ENCODE results near the gene EPN2. TPM values are rescaled to one million over a fixed set of nuclear protein-coding genes. Genes with fewer than 3 reads are reported as not detected.

The EPN2 gene
- total RNA-seq, 4 donors from 2014 or later = 20.4 to 39.0 (median 31.6) TPM

GRCh38 chr17:19270347-19270703, 33.2 kb downstream of the EPN2 start:
- no peak for TF ChIP-seq CTCF (IDR thresholded peaks at IDR 0.05; ENCODE audit: low read depth)

- no peak for TF ChIP-seq CTCF (IDR thresholded peaks at IDR 0.05; ENCODE audit: low read depth)
These were observed 33.8 kb downstream of the EPN2 start for GRCh38 chr17:19270704-19271611.

GRCh38 chr17:19271780-19272357, 34.7 kb downstream of the EPN2 start:
- TF ChIP-seq CTCF (IDR thresholded peaks at IDR 0.05; ENCODE audit: low read depth) = no peak

- TF ChIP-seq CTCF (IDR thresholded peaks at IDR 0.05; ENCODE audit: low read depth) = no peak
These were observed 36.6 kb downstream of the EPN2 start for GRCh38 chr17:19273731-19274130.

GRCh38 chr17:19274893-19275292, 37.7 kb downstream of the EPN2 start:
- TF ChIP-seq CTCF (IDR thresholded peaks at IDR 0.05; ENCODE audit: low read depth) = no peak

- TF ChIP-seq CTCF (IDR thresholded peaks at IDR 0.05; ENCODE audit: low read depth) = no peak
These were observed 38.4 kb downstream of the EPN2 start for GRCh38 chr17:19275457-19276127.

GRCh38 chr17:19278729-19279128, 41.6 kb downstream of the EPN2 start:
- TF ChIP-seq CTCF (IDR thresholded peaks at IDR 0.05; ENCODE audit: low read depth) = no peak

All from subcutaneous adipose tissue (tissue), 4 donors.